ENCODE results near the gene LRRC8D. TPM values are rescaled to one million over a fixed set of nuclear protein-coding genes. Genes with fewer than 3 reads are reported as not detected.

LRRC8D gene
- total and polyA plus RNA-seq, 9 donors = 5.0 to 14.1 (median 8.8) TPM

DNA sequence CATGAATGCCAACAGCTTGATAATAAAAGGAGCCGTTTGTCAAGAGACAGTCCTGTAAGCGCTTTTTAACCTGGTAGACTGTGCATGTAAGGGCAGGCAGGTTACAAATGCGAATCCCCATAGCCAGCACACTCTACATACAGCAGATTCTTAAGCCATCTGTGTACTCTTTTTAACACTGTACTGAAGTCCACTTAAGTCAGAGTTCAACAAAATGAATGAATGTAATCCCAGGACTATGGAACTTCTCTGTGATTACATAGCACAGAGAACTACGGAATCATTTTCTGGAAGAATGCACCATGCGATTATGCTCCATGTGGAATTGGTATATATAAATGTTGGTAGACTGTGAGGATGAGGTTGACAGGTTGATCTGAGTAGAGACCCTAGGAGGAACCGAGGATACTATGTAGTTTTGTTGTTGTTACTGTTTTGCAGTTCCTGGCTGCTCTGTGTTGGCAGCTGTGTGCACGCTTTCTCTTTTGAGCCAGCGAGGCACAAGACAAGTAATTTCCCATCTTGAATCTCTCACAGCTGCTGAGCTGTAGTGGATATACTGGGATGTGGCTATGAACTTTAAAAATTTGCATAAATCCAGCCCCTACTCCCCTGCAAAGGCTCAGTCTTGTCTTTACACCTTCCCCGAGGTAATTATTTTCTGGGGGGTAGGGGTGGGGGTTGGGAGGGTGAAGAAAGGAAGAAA, 21.9 kb downstream of the LRRC8D start:
- H3K27me3 ChIP-seq = no peaks in the 10 kb centered on the region
- 16 to 19% (median 17%) methylated on average over 9 of the region's 9 CpGs for WGBS, 3 donors
- no peaks in the 10 kb centered on the region for H3K9me3 ChIP-seq
- intact Hi-C loops (cut with DNase I) = loop anchor here in 1 of 4 donors (2.0 kb wide), 1 partner anchor 18 kb away; no protein-coding TSS in a partner anchor
- TF ChIP-seq EP300 (IDR thresholded peaks at IDR 0.05) (no peak), POLR2A (IDR thresholded peaks at IDR 0.05) (no peak)
- TF ChIP-seq, protein P1, sequence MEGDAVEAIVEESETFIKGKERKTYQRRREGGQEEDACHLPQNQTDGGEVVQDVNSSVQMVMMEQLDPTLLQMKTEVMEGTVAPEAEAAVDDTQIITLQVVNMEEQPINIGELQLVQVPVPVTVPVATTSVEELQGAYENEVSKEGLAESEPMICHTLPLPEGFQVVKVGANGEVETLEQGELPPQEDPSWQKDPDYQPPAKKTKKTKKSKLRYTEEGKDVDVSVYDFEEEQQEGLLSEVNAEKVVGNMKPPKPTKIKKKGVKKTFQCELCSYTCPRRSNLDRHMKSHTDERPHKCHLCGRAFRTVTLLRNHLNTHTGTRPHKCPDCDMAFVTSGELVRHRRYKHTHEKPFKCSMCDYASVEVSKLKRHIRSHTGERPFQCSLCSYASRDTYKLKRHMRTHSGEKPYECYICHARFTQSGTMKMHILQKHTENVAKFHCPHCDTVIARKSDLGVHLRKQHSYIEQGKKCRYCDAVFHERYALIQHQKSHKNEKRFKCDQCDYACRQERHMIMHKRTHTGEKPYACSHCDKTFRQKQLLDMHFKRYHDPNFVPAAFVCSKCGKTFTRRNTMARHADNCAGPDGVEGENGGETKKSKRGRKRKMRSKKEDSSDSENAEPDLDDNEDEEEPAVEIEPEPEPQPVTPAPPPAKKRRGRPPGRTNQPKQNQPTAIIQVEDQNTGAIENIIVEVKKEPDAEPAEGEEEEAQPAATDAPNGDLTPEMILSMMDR (IDR thresholded peaks at IDR 0.05) = no peak
- DNase-seq = peak in 1 of 5 donors; percentile 25
- peaks cover 3% of the 10 kb centered on the region for H3K4me1 ChIP-seq (ENCODE audit: insufficient read depth)
- peak overlapping the region; percentile 28 to 67 for H3K27ac ChIP-seq
- H3K36me3 ChIP-seq = no peaks in the 10 kb centered on the region
- H3K4me3 ChIP-seq = peak overlapping the region; percentile 85

DNA sequence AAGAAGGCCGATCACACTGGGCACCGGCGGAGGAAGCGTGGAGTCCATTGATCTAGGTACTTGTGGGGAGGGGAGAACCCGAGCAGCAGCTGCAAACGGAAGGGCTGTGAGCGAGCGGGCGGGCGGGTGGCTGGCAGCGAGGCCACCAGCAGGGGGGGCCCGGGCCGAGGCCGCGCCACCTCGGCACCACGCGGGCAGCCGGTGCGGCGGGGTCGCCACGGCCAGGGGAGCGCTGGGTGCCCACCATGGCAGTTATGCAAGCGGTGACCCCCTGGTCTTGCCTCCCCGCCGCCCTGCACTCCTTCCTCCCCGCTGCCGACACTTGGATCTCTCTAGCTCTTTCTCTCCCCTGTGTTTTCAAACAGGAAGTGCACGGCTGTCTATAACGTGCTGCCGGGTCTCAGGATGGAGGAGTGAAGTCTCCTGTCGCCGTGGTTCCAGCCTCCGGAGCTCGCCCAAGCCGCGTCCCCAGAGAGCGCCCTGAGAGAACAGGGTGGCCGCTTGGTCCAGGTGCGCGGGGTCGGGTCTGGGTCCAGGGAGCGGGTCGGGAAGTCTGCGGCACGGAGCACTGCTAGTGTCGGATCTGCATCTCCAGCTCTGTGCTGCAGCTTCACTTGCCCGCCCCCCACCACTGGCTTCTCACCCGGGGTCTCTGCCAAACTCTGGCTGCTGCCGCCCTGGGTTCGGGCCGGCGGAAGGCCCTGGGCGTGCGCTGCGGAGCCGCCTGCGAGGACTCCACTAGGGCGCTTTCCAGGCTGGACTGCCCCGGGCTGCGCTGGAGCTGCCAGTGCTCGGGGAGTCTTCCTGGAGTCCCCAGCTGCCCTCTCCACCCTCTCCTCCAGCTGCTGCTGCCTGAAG, 22.7 kb downstream of the LRRC8D start:
- intact Hi-C loops (cut with DNase I) = loop anchor here in 1 of 4 donors (2.0 kb wide), 1 partner anchor 17 kb away; no protein-coding TSS in a partner anchor
- 0 to 1% (median 0%) methylated on average over 57 to 63 of the region's 63 CpGs for WGBS, 3 donors
- peak overlapping the region; percentile 28 to 67 for H3K27ac ChIP-seq
- H3K4me1 ChIP-seq (ENCODE audit: insufficient read depth) = peaks cover 3% of the 10 kb centered on the region
- peak overlapping the region; percentile 85 for H3K4me3 ChIP-seq
- H3K36me3 ChIP-seq = no peaks in the 10 kb centered on the region
- H3K27me3 ChIP-seq = no peaks in the 10 kb centered on the region
- peak; percentile 50 to 71 (median 59) for DNase-seq
- H3K9me3 ChIP-seq = no peaks in the 10 kb centered on the region
- TF ChIP-seq, protein P1 (IDR thresholded peaks at IDR 0.05) = peak in 2 of 3 donors; percentile 40 to 65
- TF ChIP-seq POLR2A (IDR thresholded peaks at IDR 0.05) = no peak

DNA sequence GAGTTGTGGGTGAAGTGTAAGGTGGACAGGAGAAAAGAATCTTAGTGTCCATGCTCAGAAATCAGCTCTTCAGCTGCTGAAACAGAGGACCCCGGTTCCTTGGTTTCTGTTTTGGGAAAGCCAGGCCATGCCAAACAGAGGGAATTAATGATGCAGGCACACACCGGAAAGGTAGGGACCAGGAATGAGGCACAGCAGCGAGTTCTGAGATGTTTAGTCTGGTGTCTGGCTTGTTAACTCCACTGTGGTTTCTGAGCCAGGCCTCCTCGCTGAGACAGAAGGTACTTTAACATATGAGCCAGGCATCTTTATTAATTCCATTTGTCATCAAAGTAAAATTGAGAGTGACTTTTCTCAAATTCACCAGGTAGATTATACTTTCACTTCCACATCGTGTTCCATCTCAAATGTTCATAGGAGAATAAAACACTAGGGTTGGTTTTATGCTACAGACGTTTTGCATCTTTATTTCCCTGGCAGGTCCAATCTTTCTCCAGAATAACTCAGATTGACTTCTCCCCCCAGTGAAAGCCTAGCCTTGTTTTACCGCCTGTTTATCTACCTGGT, 23.5 kb downstream of the LRRC8D start:
- peaks cover 3% of the 10 kb centered on the region for H3K4me1 ChIP-seq (ENCODE audit: insufficient read depth)
- H3K36me3 ChIP-seq = no peaks in the 10 kb centered on the region
- TF ChIP-seq POLR2A (IDR thresholded peaks at IDR 0.05) = no peak
- no peak for TF ChIP-seq EP300 (IDR thresholded peaks at IDR 0.05)
- TF ChIP-seq, protein P1 (IDR thresholded peaks at IDR 0.05) = no peak
- H3K4me3 ChIP-seq = peak overlapping the region; percentile 85
- H3K9me3 ChIP-seq = no peaks in the 10 kb centered on the region
- H3K27ac ChIP-seq = peak overlapping the region in 1 of 2 donors; percentile 67
- no peak for DNase-seq
- intact Hi-C loops (cut with DNase I) = no loop called here
- WGBS, 3 donors = 39 to 53% (median 48%) methylated on average over 7 of the region's 7 CpGs
- H3K27me3 ChIP-seq = no peaks in the 10 kb centered on the region

DNA sequence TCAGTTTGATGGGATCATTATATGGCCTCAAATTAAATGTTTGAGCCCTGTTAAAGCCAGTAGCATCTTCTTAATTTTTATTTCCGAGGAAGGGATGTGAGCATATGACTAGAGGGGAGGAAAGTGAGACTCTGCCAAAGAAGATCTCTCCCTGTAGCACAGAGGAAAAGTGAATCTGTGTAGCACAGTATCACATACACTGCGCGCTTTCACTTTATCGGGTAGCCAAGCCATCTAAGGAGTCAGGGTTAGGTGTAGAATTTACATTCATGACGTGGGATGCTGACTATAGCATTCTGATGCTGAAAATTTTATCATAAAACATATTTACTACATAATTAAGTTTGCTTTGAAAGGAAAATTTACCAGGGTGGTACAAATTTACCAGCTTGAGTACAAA, 24.0 kb downstream of the LRRC8D start:
- TF ChIP-seq EP300 (IDR thresholded peaks at IDR 0.05) (no peak), POLR2A (IDR thresholded peaks at IDR 0.05) (no peak)
- TF ChIP-seq, protein P1 (IDR thresholded peaks at IDR 0.05) = no peak
- no peaks in the 10 kb centered on the region for H3K27me3 ChIP-seq
- WGBS, 3 donors = 82 to 90% (median 88%) methylated on average over 5 of the region's 5 CpGs
- no peak for DNase-seq
- intact Hi-C loops (cut with DNase I) = no loop called here
- H3K4me3 ChIP-seq = no peak overlapping the region
- H3K27ac ChIP-seq = no peak overlapping the region
- peaks cover 3% of the 10 kb centered on the region for H3K4me1 ChIP-seq (ENCODE audit: insufficient read depth)
- H3K9me3 ChIP-seq = no peaks in the 10 kb centered on the region
- H3K36me3 ChIP-seq = no peaks in the 10 kb centered on the region

Data from ovary (tissue), 9 donors.